Activated naive CD4-positive, alpha-beta T cell treated with anti-CD3 and anti-CD28 coated beads, Interleukin-2, amount 50 U/mL, for 16 hours (primary cell): Measurements from ENCODE around the gene REP15.
"Not testable (repeated sequence)": the region's sequence is repeated elsewhere in the genome, so short reads cannot be mapped to it uniquely, and the experiment has no call there.

Experiments used
- DNase-seq: peaks from one replicate; pipeline ENCODE4 v3.0.0-alpha.2; 2020

REP15 gene, protein sequence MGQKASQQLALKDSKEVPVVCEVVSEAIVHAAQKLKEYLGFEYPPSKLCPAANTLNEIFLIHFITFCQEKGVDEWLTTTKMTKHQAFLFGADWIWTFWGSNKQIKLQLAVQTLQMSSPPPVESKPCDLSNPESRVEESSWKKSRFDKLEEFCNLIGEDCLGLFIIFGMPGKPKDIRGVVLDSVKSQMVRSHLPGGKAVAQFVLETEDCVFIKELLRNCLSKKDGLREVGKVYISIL

DNA sequence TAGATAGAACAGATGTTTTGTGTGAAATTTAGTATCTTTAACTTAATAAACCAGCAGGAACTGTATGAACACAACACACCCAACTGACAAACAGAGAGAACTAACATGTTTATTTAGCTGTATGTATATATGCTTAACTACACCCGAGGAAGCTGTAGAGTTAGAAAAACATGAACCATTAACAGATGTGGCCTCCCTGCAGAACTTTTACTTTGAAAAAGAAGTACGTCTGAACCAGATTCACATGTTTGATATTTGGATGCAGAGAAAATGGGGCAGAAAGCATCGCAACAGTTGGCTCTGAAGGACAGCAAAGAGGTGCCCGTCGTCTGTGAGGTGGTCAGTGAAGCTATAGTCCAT is at the start of gene REP15:
REP15 (plus strand) TSS at position 155 of the 360 bp plus-strand sequence; CDS start at position 271, 116 bp downstream.
- DNase-seq, result no peak

DNA sequence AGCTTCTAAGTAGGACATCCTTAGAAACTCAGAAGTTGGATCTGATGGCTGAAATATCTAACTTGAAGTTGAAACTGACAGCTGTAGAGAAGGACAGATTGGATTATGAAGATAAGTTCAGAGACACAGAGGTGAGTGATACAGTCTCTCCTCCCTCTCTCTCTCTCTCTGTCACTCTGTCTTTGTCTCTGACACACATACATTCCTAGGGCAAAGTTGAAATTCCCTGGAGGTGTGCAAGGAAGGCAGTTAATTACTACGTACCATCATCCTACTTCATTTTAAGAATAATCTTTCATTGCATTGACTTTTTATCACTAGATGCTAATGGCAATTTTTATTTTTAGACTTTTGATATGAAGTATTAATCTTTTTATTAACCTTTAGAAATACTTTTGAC is 46.2 kb upstream of the REP15 start:
- no peak for DNase-seq

DNA sequence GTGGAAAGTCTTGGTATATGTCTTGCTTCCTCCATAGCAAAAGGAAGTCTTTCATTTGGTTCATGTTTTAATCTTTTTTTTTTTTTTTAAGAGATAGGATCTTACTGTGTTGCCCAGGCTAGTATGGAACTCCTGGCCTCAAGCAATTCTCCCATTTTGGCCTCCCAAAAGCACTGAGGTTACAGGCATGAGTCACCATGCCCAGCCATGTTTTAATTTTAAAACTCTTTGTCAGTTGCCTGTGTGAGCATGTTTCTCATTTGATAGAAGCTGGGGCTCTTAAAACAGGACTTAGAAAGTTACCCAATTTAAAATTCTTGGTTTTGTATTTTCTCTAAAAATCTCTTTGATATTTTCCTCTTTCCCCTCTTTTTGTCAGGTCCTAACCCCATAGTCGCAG is 45.0 kb upstream of the REP15 start:
- no peak for DNase-seq

DNA sequence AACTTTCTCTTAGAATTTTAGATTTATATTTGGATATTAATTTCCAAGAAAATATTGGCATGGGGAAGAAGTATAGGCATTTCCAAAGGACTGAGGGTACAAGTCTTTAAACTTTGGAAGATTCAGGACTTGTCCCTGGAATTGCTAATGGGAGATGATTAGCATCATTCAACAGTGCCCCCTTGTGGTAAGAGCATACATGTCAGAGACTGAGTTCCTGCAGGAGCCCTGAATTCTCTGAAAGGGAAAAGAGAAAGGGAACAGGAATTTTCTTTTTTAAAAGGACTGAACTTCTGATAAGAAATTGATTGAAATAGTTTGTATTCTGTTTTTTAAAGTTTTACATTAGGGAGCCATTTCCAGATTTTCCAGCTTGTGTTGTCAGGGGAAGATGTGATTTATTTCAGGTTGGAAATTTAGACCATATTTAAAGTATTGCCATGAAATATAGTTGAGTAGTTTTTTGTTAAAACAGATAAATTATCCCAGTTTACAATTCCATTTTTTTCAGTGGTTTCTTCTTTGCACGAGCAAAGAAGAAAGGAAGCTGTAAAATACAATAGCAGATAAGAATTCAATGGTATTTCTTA is 44.0 kb upstream of the REP15 start:
- DNase-seq, result no peak

DNA sequence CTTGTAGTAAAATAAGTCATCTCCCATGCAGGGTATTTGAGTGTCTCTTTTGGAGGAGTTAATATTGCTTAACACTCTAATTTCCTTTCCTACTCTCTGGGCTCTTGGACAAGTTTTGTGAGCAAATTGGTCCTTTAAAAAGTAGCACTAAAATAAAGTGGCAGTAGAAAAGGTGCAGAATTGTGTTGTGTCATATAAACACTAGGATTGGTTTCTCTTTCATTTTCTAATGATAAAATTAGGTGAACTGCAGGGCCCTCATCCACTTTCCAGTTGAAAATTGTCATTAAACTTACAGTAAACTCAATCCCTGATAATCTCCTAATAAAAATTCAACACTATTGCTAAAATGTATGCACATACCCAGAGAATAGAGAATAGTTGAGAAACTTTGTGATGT is 42.6 kb upstream of the REP15 start:
- DNase-seq, result no peak

DNA sequence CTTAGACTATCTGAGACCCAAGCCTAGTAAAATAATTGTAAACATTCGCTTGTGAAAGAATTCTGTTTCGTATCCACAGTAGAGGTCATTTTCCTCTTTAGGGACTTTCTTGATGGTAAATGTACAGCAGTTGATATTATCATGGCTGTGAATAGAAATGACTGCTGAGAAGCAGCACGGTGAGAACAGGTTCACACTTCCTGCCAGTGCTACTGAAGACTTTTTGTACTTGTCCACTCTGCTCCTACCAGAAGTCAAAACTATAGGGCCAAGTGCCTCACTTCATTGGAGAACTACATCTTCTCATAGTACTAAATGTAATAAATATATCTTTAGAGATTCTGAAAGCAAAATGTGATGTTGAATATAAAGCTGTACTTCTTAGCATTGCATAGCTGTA is 40.8 kb upstream of the REP15 start:
- DNase-seq, result not testable (repeated sequence)

DNA sequence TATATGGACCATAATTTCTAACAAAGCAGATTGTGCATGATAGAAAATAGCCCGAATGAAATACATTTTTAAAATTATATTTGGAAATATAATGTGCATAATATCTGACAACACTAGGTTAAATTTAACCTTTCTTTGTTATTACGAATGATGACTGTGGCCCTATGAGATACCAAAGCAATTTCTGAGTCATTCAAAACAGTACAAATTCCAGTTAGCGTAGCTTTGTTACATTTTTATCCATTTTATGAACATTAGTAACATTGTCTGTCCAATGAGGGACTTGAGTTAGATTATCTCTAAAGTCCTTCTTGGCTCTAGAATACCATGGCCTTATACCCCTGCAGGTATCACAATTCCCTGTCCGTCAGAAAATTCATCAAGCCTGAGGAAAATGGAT is 39.0 kb upstream of the REP15 start:
- no peak for DNase-seq

DNA sequence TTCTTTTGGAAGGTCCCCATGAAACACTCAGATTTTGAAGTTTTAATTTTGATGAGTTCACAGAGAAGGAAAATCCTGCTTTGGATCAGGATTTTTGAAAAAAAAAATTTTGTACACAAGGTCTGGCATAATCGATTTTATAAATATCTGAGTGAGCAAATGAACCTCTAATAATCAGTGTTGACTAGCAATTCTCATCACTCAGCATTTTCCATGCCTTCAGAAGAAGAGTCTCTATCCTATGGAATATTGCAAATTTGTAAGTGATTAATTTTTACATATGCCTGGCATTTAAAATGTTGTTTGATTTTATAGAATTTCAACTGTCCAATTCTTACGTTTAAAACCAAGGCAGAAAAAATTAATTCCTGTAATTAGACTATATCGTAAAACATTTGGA is 30.5 kb upstream of the REP15 start:
- DNase-seq, result no peak

DNA sequence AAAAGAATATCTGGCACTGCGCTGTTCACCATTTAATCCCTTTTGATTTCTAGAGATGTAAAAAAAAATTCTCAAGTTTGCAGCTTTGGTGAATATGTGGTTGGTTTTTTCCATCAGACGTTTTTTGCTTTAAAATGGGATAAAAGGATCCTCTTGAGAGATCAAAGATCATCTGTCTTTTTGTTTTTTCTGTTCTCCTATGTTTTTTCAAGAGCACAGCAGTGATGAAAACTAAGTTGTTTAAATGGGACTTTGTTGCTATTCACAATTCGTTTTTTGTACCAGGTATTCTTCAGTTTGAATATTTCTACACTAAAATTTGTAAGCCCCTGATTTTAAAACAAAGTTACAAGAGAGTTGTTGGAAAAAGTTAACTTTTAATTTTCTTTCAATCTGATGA is 29.7 kb upstream of the REP15 start:
- DNase-seq, result no peak

DNA sequence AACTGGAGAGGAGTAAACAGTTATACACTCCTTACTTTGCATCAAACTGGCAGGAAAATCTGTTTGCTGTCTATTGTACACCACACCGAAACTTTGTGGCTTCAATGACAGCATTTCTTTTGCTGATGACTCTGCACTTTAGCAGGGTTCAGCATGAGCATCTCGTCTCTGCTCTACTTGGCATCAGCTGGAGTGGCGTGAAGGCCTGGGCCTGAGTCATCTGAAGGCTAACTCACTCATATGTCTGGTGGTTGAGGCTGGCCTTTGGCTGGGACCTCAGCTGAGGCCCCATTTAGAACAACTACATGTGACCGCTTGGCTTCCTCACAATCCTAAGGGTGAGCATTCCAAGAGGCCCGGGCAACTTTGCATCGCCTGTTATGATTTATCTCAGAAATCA is 28.7 kb upstream of the REP15 start:
- no peak for DNase-seq

DNA sequence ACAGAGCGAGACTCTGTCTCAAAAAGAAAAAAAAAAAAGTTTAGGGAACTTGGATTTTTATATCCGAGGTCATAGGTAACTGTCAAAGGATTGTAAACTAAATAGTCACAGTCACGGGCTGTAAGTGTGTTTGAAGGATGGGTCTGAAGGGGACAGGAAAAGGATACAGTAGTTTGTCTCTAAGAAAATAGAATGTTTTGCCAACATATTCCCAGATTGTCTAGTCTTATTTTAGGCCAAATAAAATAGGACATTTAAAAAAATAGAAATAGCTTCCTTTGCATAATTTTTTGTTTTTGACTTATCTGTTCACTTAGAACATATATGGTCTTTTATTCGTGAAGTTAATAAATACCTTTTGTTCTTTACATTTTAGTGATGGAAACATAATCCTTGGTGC is 24.2 kb upstream of the REP15 start:
- no peak for DNase-seq

DNA sequence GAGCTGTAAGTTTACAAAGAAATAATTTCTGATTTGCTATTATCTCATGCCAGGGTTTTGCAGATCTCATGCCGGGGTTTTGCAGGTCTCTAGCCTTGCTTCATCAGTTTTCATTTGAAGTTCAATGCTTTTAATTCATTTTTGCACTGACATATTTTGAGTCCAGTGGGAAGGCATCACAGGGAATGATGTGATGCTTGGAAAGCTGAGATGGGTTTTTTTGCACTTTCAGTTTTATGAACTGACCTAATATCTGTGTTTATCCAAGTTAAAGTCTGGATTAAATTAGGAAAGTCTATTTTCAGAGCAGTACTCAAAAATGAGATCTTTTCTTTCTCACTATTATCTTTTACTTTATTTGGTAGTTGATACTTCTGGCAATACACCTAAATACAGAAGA is 23.6 kb upstream of the REP15 start:
- DNase-seq, result no peak

DNA sequence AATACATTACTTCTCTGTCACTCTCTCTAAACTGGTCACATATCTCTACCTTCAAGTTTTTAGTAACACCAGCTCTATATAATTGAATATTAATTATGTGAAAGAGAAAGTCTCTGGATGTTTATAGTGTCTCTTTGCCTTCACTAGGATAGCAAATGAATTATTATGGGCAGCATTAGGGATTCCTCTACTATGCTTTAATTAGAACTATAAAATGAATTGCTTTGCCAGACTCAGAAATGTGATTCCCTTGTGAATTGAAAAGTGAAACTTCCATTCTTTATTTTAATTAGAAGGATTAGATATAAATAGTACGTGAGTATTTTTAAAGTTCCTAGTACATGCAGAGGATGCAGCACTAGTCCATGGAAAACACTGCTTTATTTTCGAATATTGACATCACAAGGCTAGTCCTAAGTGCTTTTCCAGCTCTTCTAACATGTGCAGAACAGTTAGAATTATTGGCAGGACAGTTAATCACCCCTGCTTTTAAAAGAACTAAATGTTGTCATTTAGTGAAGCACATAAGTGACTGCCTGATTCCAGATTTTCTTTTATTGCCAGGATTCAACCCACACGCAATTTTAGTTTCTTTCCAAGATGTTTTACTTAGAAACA is 23.0 kb upstream of the REP15 start:
- no peak for DNase-seq

DNA sequence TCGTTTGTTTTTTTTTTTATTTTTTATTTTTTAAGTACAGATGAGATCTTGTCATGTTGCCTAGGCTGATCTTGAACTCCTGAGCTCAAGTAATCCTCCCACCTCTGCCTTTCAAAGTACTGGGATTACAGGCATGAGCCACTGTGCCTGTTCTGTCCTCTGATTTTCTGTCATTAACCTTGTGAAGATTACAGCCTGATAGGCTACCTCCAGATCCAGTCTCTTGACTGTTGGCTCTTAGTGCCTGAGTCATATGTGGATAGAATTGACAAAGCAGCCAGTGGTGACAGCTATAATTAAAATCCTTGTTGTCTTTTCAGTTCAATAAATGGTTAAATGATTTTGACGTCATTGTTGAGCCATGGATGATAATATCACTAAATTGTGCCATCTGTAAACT is 21.3 kb upstream of the REP15 start:
- no peak for DNase-seq

DNA sequence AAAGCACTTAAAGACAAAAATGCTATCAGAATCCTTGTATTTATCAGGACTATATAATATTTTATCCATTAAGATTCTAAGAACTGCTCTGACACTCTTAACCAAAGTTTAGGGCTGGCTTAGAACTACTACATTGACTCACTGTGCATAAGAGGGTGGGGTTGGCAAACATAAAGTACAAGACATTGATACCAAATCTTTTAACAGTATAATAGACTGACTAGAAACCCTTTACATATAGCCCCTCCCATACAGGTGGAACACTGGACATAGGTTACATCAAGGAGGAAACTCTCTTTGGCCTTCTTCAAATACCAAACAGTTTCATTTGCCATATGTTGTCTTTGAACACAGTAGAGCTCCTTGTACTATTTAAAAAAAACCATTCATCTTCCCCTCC is 15.6 kb upstream of the REP15 start:
- no peak for DNase-seq

DNA sequence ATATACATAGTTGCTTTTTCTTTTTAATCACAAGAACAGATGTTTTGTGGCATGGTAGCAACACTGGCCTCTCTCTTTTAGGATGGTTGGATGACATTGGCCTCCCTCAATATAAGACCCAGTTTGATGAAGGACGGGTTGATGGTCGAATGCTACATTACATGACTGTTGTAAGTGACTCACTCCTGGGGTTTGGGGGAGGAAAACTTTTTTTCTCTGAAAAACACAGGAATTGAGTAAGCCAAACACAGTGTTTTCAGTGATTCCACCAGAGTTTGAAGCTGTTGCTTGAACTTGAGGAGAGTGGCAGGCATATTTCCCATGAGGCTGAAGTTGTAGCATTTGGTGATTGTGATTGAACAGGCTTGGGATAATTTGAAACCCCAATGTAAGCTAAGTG is 13.7 kb upstream of the REP15 start:
- DNase-seq, result no peak

DNA sequence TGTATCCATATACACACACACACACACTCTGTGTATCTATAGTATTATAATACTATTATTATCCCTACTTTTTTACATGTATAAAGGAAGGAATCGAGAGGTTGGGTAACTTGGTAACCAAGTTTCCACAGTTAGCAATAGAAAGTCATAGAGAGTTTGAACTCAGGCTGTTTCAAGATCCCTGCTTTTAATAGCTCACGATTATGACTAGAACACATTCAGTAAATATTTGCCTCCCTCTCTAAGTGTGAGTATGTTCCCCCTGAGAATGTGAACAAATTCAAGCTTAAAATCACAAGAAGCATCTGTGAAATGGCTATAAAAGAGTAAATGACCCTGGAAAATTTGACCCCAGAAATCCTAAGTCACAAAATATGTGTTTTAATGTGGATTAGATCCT is 11.0 kb upstream of the REP15 start:
- DNase-seq, result no peak

DNA sequence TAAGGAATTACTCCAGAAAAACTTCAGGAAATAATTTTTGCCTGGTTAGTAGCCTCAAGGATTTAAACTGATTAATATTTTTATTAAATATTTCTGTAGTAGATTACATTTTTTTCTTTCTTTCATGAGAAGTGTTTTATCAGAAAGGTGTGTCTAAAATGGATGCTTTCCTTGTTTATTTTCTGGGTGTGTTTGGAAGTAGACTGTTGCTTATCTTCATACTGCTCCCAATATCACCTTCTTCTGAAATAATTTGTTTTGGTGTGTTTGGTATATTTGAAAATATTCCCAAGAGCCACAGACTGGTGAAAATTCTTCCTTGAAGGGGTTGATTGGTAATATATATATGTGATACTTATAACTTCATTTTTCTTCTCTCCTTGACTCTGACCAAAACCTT is 10.1 kb upstream of the REP15 start:
- DNase-seq, result no peak

DNA sequence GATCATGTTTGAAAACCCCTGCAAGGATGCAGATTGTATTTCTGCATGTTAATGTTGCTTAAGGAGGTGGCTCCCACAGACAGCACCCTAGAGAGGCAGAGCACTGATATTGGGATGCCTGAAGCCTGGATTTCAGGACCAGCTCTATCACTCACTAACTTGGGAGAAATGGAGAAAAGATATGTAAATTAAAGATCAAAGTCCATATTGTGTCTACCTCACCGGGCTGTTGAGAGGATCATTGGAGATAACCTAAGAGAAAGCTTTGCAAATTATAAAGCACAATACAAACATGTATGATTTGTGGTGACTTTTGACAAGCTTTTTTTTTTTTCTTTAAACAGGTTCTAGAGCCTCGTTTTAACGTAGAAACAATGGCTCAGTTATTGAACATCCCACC is 7.6 kb upstream of the REP15 start:
- no peak for DNase-seq

DNA sequence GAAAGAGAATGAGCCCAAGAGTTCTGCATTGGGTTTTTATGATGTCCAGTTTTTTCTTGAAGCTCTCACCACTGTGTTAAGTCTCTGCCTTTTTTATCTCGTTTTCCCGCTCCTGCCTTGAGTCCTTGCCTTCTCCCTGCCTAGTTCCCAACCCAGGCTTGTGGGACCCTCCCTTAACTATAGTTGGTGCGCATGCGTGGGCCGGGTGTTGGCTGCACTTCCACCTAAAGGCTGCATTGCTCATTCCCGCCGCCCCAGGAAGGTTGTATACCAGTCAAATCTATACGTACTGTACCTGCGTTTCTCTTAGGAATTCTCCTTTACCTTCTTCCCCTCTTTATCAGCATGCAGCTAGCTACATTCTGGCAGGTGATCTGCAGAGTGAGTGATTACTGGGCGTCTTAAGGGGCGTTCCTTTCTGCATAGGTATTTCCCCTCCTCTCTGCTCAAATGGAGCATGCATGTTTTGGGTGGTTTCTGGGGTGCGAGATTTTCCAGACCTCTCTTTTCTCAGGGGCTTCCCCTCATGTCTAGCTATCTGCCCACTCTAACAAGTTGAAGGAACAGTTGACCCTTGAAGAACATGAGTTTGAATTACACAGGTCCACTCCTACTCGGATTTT is 6.6 kb upstream of the REP15 start:
- DNase-seq, result no peak

DNA sequence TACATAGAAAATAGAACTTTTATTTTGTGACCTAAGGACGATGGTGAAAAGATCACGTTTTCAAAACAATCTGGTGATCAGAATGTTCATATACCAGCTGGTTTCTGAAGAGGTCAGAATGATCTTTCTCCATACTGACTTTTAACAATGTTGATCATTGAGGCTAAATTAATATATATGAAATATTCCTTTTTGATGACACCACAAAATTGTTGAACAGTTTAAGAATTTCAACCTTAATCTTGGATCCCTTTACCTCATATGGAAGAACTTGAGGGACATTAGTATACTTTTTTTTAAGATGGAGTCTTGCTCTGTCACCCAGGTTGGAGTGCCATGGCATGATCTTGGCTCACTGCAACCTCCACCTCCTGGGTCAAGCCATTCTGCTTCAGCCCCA is 2.8 kb upstream of the REP15 start:
- no peak for DNase-seq

DNA sequence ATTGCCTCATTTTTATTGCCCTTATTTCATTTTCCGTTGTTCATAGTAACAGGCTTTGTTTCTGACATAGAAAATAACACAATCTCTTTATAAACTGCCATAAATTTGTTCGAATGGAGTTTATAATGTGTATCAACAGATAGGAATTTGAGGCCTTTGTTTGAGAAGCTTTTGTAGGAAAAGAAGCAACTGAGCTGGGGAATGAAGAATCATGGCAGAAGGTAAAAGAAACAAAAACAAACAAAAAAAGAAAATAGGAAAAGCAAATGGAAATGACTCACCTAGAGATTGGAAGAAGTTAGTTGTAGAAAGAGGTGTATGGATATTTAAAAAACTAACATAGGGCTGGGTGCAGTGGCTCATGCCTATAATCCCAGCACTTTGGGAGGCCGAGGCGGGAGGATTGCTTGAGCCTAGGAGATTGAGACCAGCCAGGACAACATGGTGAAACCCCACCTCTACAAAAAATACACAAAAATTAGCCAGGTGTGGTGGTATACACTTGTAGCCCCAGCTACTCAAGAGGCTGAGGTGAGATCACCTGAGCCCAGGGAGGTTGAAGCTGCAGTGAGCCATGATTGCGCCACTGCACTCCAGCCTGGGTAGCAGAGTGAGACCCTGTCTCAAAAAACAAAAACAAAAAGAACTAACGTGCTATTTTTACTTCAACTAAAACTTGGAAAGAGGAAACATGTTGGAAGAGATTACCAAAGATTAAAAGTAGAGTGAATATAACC is 523 bp upstream of the REP15 start:
- no peak for DNase-seq

DNA sequence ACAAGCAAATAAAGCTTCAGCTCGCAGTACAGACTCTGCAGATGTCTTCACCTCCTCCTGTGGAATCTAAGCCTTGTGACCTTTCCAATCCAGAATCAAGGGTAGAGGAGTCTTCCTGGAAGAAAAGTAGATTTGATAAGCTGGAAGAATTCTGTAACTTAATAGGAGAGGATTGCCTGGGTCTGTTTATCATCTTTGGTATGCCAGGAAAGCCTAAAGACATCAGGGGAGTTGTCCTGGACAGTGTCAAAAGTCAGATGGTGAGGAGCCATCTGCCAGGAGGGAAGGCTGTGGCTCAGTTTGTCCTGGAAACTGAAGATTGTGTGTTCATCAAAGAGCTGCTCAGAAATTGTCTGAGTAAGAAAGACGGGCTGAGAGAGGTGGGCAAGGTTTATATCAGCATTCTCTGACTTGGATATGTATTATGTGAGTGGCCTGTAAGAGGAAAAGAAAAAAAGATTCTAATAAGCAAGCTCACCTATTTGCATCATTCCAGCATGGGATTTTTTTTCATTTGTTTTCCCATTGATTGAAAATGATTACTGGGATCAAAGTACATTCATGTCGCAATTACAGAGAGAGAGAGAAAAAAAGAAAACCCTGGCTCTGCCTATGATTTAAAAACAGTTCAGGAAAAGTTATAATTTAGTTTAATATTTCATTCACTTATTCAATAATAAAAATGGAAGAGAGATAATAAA is 767 bp downstream of the REP15 start:
- DNase-seq, result no peak
